Suprapubic skin (tissue), 3 donors: ENCODE data around the gene SPOPL.

Source experiments
- POLR2AphosphoS5 ChIP-seq, 3 donors: sonication (generic); formaldehyde crosslinking; IDR thresholded peaks; one replicate each; pipeline ENCODE4 v1.6.1; 2017; ENCODE audit warnings: antibody characterized with exemption in 3 of 3
- TF ChIP-seq, protein P1 (sequence below), 2 donors: fragments of 200-600 bp in 1 of 2; fragments of 450-650 bp in 1 of 2; sonication (generic) in 1 of 2; IDR thresholded peaks; one replicate each; pipeline ENCODE4 v1.5.1; 2016 to 2019; ENCODE audit warnings: antibody characterized with exemption in 2 of 2, mild to moderate bottlenecking in 1 of 2, moderate library complexity in 1 of 2

DNA sequence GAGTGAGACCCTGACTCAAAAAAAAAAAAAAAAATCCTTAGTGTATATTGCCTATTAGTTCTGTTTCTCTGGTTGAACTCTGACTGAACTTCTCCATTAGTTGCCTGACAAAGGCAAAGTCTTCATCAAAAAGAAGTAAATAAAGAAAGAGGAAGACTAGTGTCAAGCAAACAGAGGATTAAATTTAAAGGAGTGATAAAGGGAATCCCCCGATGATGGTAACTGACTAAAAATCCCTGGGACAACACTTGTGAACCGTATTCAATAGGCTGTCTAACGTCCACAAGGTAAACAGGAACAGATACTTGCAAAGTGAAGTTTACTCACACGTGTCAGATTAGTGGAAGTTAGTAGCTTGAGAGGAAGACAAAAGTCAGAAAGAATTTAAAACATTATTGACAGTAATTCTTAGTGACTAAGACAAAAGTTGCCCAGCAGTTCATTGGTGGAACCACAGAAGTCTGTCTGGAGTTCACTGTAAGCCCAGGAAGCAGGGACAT is 26.2 kb upstream of the SPOPL start:
- TF ChIP-seq, protein P1, sequence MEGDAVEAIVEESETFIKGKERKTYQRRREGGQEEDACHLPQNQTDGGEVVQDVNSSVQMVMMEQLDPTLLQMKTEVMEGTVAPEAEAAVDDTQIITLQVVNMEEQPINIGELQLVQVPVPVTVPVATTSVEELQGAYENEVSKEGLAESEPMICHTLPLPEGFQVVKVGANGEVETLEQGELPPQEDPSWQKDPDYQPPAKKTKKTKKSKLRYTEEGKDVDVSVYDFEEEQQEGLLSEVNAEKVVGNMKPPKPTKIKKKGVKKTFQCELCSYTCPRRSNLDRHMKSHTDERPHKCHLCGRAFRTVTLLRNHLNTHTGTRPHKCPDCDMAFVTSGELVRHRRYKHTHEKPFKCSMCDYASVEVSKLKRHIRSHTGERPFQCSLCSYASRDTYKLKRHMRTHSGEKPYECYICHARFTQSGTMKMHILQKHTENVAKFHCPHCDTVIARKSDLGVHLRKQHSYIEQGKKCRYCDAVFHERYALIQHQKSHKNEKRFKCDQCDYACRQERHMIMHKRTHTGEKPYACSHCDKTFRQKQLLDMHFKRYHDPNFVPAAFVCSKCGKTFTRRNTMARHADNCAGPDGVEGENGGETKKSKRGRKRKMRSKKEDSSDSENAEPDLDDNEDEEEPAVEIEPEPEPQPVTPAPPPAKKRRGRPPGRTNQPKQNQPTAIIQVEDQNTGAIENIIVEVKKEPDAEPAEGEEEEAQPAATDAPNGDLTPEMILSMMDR (IDR thresholded peaks at IDR 0.05), result no peak
- no peak for TF ChIP-seq POLR2AphosphoS5 (IDR thresholded peaks at IDR 0.05)
